Adrenal gland (tissue), 5 donors: ENCODE data around the gene PRELID1.

Source experiments
- CTCF ChIP-seq, 6 experiments: fragments of 450-650 bp in 4 of 6; fragments of 200-600 bp in 2 of 6; sonication (generic) in 1 of 6; IDR thresholded peaks; 1 replicate in 5 of 6; 2 replicates in 1 of 6; pipeline versions ENCODE4 v1.5.1 to v1.8.0; 2016 to 2021; ENCODE audit warnings: antibody characterized with exemption in 6 of 6, mild to moderate bottlenecking in 2 of 6, moderate library complexity in 1 of 6
- POLR2A ChIP-seq, 2 donors: fragments of 450-650 bp; IDR thresholded peaks; one replicate each; pipeline ENCODE4 v1.6.1; 2017; ENCODE audit warnings: antibody characterized with exemption in 2 of 2, mild to moderate bottlenecking in 2 of 2, moderate library complexity in 1 of 2
- donor health status: DM: no; HTN: no; CAD: no.

- TF ChIP-seq CTCF (IDR thresholded peaks at IDR 0.05) (no peak), POLR2A (IDR thresholded peaks at IDR 0.05) (no peak)
Observed at GRCh38 chr5:177344891-177345290, 41.3 kb downstream of the PRELID1 start.
